GM10266 (cell line): ENCODE data around the gene ENO3.

Experiments used
- DNase-seq: peaks from one replicate; pipeline ENCODE4 v3.0.0; 2012; ENCODE audit errors: extremely low spot score
- TF ChIP-seq, protein P1 (sequence below): IDR thresholded peaks from 2 replicates; pipeline ENCODE4 v1.5.1; 2012; ENCODE audit warnings: mild to moderate bottlenecking, low read depth; ENCODE audit not compliant: control insufficient read depth, insufficient read depth; ENCODE audit errors: missing control alignments

ENO3 gene

DNA sequence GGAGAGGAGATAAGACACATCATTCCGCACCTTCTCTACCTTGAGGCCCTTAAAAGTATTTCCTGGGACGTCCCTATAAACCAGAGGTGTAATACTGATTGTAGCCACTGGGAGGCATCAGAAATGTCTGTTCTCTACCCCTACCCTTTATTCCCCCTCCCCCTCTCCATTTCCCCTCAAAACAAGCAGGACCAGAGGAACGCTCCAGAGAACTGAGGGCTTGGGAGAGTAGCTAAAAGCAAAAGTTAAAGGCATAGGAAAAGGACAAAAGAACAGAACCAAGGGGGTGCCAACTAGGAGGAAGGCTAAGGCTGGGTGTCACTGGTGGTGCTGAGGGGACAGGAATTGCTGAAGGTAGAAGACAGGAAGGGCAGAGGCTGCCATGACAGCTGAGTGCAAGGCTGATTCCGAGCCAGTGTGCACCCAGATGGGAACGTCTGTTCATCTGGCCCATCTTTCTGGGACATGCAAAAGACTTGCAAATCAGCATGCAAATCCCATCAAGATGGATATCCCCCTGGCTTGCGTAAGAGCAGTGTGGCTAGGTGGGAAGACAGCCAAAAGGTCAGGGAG, 29.8 kb downstream of the ENO3 start:
- peak; percentile 68 for DNase-seq
- TF ChIP-seq, protein P1, sequence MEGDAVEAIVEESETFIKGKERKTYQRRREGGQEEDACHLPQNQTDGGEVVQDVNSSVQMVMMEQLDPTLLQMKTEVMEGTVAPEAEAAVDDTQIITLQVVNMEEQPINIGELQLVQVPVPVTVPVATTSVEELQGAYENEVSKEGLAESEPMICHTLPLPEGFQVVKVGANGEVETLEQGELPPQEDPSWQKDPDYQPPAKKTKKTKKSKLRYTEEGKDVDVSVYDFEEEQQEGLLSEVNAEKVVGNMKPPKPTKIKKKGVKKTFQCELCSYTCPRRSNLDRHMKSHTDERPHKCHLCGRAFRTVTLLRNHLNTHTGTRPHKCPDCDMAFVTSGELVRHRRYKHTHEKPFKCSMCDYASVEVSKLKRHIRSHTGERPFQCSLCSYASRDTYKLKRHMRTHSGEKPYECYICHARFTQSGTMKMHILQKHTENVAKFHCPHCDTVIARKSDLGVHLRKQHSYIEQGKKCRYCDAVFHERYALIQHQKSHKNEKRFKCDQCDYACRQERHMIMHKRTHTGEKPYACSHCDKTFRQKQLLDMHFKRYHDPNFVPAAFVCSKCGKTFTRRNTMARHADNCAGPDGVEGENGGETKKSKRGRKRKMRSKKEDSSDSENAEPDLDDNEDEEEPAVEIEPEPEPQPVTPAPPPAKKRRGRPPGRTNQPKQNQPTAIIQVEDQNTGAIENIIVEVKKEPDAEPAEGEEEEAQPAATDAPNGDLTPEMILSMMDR = peak; percentile 55

DNA sequence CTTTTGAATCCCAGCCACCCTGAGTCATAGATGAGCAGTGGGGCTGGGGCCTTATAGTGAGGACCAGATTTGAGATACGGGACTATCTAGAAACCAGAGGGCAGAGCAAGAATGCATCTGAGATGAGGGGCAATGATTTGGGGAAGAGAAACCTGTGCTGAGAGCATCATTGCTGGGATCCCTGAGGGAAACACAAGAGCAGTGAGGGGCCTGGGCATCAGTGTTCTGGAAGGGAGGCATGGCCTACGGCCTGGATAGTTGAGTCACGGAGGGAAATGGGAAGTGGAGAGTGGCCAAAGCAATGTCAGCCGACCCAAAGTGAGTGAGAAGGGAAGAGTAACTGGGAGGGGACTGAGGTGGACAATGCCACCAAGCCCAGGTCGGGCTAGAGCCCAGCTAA, 31.4 kb downstream of the ENO3 start:
- TF ChIP-seq, protein P1 = no peak
- no peak for DNase-seq

DNA sequence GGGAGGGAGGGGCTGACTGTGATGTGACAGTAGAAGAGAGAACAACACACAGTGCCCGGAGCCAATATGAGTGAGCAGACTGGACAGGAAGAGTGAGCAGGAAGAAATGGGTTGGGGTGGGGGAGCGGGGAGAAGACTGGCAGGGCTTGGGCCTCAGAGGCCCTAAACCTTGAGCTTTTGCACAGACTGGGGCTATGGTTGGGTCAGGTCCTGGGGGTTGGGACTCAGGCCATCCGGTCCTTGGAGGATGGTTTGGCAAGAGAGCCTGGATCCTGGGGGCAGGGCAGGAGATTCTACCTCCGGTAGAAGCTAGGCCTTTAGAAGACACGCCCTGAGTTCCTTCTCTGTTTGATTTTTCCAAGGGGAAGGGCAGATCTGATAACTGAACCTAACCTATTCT, 35.5 kb downstream of the ENO3 start:
- TF ChIP-seq, protein P1 = no peak
- DNase-seq = no peak

DNA sequence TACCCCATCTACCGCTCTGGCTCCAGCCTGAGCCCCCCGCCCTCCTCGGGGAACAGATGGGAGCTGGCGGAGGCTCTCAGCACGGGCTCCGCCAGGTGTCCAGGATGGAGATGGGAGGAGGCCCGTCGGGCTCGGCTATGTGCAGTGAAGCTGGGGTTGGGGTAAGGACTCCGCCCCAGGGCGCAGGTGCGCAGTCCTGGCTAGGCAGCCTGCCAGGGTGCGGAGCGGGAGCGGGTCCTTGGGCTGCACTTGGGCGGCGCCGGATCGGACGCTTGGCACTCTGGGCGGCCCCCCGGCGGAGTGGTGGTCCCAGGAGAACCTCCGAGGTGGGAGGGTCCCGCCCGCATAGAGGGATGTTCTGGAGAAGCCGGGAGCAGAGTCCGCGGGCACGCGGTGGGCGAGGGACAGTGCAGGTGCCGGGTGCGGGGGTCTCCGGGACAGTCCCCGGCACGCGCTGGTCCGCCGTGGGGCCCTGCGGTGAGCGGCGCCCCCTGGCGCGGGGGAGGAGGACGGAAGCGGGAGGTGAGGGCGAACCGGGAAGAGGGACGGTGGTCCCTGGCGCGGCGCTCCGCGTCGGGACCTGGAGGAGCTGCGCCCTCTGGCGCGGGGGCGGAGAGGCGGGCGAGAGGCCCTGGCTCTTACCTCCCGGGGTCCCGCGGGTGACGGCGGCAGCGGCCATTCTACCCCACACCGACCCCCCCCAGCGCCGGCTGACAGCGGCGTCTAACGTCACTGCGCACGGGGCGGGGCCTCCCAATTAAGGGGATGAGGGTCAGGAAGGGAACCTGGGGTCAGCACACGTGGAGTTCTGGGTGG, 36.2 kb downstream of the ENO3 start, which contains the start of gene CAMTA2:
Gene CAMTA2, minus strand, starts transcription at position 725 of the 816 bp plus-strand sequence. CDS start 1,453 bp downstream, outside the sequence.
- TF ChIP-seq, protein P1 = peak; percentile 76
- DNase-seq = peak; percentile 87

DNA sequence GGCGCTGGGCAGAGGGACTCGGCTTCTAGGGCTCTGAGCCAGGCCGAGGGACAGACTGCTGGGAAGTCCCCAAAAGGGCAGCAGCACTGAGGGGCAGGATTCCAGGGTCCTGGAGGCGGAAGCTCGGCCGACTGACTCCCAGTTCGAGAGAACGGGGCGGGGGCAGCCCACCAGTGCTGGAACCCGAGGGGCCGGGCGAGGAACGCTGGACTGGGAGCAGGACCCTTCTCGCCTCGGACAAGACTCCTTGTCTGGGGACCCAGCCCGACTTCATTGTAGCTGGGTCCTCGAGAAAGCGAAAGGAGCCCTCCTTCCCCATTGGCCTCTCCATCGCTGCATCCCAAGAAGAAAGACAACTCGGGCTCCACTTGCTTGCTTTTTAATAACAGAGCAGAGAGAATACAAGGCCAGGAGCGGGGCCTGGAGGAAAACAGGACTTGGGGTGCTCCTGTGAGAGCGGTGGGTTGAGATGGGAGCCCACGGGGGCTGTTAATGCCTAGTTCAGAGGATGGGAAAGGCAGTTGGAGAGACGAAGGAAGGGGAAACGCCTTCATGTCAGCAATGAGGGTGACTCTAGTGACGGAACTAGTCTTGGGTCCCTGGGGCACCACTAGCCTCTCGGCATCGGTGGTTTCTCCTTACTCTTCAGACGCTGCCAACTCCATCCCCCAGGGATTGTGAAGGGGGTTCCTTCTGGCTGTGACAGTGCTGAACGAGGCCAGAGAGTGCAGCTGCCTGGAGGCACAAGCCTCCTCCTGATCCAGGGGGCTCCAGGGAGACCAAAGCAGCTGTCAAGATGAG, 37.0 kb downstream of the ENO3 start:
- no peak for DNase-seq

DNA sequence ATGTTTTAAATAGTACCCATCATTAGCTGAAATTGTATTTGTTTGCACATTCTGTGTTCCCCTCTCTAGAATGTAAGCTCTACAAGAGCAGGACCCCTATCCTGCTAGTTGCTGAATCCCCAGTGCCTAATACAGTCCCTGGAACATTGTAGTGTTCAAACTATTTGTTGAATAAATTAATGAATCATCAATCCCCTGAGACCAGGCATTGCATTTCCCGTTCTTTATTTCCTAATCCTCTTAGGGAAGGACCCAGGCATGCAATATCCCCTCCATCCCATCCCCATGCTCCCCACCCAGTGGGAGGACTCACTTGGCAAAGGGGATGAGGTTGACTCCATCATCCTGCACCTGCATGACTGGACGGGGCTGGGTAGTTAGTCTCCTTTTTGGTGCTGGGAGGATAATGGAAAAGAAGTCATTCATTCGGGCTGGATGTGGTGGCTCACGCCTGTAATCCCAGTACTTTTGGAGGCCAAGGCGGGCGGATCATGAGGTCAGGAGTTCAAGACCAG, 43.2 kb downstream of the ENO3 start:
- TF ChIP-seq, protein P1 = no peak
- no peak for DNase-seq

More for the DNA sequence above, 37.0 kb downstream of the ENO3 start:
- TF ChIP-seq, protein P1 = no peak
